CD4-positive, CD25-positive, alpha-beta regulatory T cell (primary cell): ENCODE results near the gene R3HDM4. TPM values are rescaled to one million over a fixed set of nuclear protein-coding genes. Genes with fewer than 3 reads are reported as not detected.

Experiments
- ATAC-seq, 2 donors: fragments of 150-1000 bp; cut with Tn5 transposase; one replicate each; pipeline ENCODE4 v1.10.0; 2021; ENCODE audit warnings: low read depth in 2 of 2, moderate number of reproducible peaks in 2 of 2, moderate library complexity in 1 of 2
- DNase-seq, 3 donors: peaks; one replicate each; pipeline versions ENCODE4 v3.0.0 to v3.0.0-alpha.2; 2012 to 2022; ENCODE audit warnings: mixed read lengths in 1 of 3
- H3K27ac ChIP-seq: one replicate; pipeline ENCODE4 v1.7.0; 2013; ENCODE audit warnings: mild to moderate bottlenecking, low read length; ENCODE audit not compliant: insufficient read depth, poor library complexity, severe bottlenecking
- H3K27me3 ChIP-seq: one replicate; pipeline ENCODE4 v1.7.0; 2013; ENCODE audit warnings: low read length; ENCODE audit not compliant: control insufficient read depth, insufficient read depth
- H3K36me3 ChIP-seq: one replicate; pipeline ENCODE4 v1.7.0; 2013; ENCODE audit warnings: mild to moderate bottlenecking, low read length, moderate library complexity; ENCODE audit not compliant: control insufficient read depth, insufficient read depth
- H3K4me1 ChIP-seq: 2 replicates; pipeline ENCODE4 v1.7.0; 2013; ENCODE audit warnings: mild to moderate bottlenecking, low read length; ENCODE audit not compliant: insufficient read depth, control insufficient read depth, poor library complexity, severe bottlenecking
- H3K4me3 ChIP-seq: one replicate; pipeline ENCODE4 v1.7.0; 2013; ENCODE audit warnings: low read depth, mild to moderate bottlenecking, low read length, moderate library complexity
- H3K9me3 ChIP-seq, 2 experiments: 1 replicate in 1 of 2; 2 replicates in 1 of 2; pipeline ENCODE4 v1.7.0; 2013; ENCODE audit warnings: low read length in 2 of 2, mild to moderate bottlenecking in 1 of 2, moderate library complexity in 1 of 2; ENCODE audit not compliant: control insufficient read depth in 2 of 2
- H3K27ac Mint-ChIP-seq, 3 donors: one replicate each; pipeline ENCODE4 v1.8.0; 2020 to 2022; ENCODE audit warnings: mild to moderate bottlenecking in 3 of 3, mixed read lengths in 3 of 3, moderate library complexity in 2 of 3
- H3K27me3 Mint-ChIP-seq: one replicate; pipeline ENCODE4 v1.8.0; 2022; ENCODE audit warnings: mild to moderate bottlenecking, mixed read lengths
- H3K36me3 Mint-ChIP-seq: one replicate; pipeline ENCODE4 v1.8.0; 2020; ENCODE audit warnings: mixed read lengths
- H3K4me1 Mint-ChIP-seq, 4 donors: one replicate each; pipeline ENCODE4 v1.8.0; 2020 to 2022; ENCODE audit warnings: mixed read lengths in 4 of 4, mild to moderate bottlenecking in 1 of 4
- H3K4me3 Mint-ChIP-seq, 4 donors: one replicate each; pipeline ENCODE4 v1.8.0; 2020 to 2022; ENCODE audit warnings: mild to moderate bottlenecking in 4 of 4, mixed read lengths in 4 of 4, moderate library complexity in 3 of 4
- H3K9me3 Mint-ChIP-seq, 7 donors: one replicate each; pipeline ENCODE4 v1.8.0; 2020 to 2022; ENCODE audit warnings: mixed read lengths in 7 of 7, mild to moderate bottlenecking in 3 of 7, moderate library complexity in 2 of 7
- polyA plus RNA-seq, 4 donors: library from polyadenylated mRNA; unstranded; fragments of 300-500 nt; fragmentation: Illumina TruSeq; gene quantifications; one replicate each; pipeline ENCODE4 v1.2.3, GENCODE V29; 2021
- total RNA-seq: library from RNA; stranded (reverse); gene quantifications from one replicate; pipeline ENCODE4 v1.2.3, GENCODE V29; 2022

The R3HDM4 gene
- total and polyA plus RNA-seq, 5 donors from 2014 or later = 249 to 283 (median 266) TPM

DNA sequence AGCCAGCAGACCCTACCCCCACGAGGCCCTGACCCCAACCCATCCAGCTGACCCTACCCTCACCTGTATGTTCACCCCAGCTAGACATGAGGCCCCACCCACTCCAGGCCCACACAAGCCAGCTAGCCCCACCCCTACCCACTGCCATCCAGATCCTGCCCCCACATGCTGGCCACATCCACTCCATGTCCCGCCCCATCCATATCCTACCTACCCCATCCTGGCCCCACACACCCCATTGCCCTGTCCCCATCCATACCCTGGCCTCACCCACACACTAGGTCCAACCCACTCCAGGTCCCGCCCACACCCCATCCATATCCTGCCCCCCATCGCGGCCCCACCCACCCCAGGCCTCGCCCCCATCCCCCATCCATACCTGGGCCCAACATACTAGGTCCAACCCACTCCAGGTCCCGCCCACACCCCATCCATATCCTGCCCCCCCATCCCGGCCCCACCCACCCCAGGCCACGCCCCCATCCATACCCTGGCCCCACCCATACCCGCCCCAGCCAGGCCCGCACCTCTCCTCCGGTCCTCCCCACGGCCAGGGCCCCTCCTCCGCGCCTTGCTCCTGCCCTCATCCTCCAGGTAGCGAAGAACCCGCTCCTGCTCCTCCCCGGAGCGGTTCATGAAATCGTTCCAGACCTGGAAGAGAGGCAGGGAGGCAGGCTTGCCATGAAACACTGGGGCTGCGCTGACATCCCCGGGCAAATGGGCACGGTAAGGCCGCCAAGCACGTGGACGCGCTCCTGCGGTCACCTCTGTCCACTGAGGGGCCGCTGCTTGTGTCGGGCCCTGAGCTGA is 12.5 kb downstream of the R3HDM4 start:
- H3K27ac Mint-ChIP-seq = peak overlapping the region in 1 of 3 donors; percentile 20
- ATAC-seq (peak; percentile 50 to 64), DNase-seq (peak in 1 of 3 donors; percentile 48)
- peaks cover 0 to 2% (median 0%) of the 10 kb centered on the region in 7 donors for H3K9me3 Mint-ChIP-seq
- H3K36me3 Mint-ChIP-seq = peaks cover 7% of the 10 kb centered on the region
- H3K4me1 Mint-ChIP-seq = peaks cover 0 to 50% (median 11%) of the 10 kb centered on the region in 4 donors
- Histone ChIP-seq H3K4me1 (peaks cover 37% of the 10 kb centered on the region), H3K27ac (peak overlapping the region; percentile 14), H3K27me3 (no peaks in the 10 kb centered on the region), H3K4me3 (no peak overlapping the region), H3K9me3 (no peaks in the 10 kb centered on the region), H3K36me3 (peaks cover 43% of the 10 kb centered on the region)
- no peaks in the 10 kb centered on the region for H3K27me3 Mint-ChIP-seq
- no peak overlapping the region for H3K4me3 Mint-ChIP-seq

GRCh38 chr19:900043-900301 is 13.0 kb downstream of the R3HDM4 start:
- H3K27ac ChIP-seq = peak overlapping the region; percentile 14

GRCh38 chr19:899336-900042 is 13.5 kb downstream of the R3HDM4 start:
- peaks cover 0 to 2% (median 0%) of the 10 kb centered on the region in 7 donors for H3K9me3 Mint-ChIP-seq
- peak overlapping the region; percentile 14 for H3K27ac ChIP-seq
- no peak overlapping the region for H3K4me3 Mint-ChIP-seq
- H3K4me1 Mint-ChIP-seq = peaks cover 0 to 44% (median 7%) of the 10 kb centered on the region in 4 donors
- peaks cover 33% of the 10 kb centered on the region for H3K4me1 ChIP-seq
- no peaks in the 10 kb centered on the region for H3K9me3 ChIP-seq
- ATAC-seq = no peak
- peaks cover 42% of the 10 kb centered on the region for H3K36me3 ChIP-seq
- no peak overlapping the region for H3K27ac Mint-ChIP-seq
- no peak overlapping the region for H3K4me3 ChIP-seq
- no peaks in the 10 kb centered on the region for H3K27me3 Mint-ChIP-seq
- H3K36me3 Mint-ChIP-seq = peaks cover 7% of the 10 kb centered on the region
- no peaks in the 10 kb centered on the region for H3K27me3 ChIP-seq
- no peak for DNase-seq

More at GRCh38 chr19:900043-900301, 13.0 kb downstream of the R3HDM4 start:
- H3K36me3 ChIP-seq = peaks cover 43% of the 10 kb centered on the region
- Mint-ChIP-seq H3K4me3 (no peak overlapping the region), H3K4me1 (peaks cover 0 to 48% (median 9%) of the 10 kb centered on the region in 4 donors), H3K27ac (peak overlapping the region in 1 of 3 donors; percentile 20), H3K9me3 (peaks cover 0 to 2% (median 0%) of the 10 kb centered on the region in 7 donors), H3K27me3 (no peaks in the 10 kb centered on the region), H3K36me3 (peaks cover 7% of the 10 kb centered on the region)
- ATAC-seq = no peak
- no peak overlapping the region for H3K4me3 ChIP-seq
- no peaks in the 10 kb centered on the region for H3K9me3 ChIP-seq
- H3K4me1 ChIP-seq = peaks cover 35% of the 10 kb centered on the region
- H3K27me3 ChIP-seq = no peaks in the 10 kb centered on the region
- no peak for DNase-seq

- Histone ChIP-seq H3K36me3 (peaks cover 39% of the 10 kb centered on the region), H3K4me3 (no peak overlapping the region), H3K27ac (no peak overlapping the region), H3K9me3 (no peaks in the 10 kb centered on the region), H3K4me1 (peaks cover 26% of the 10 kb centered on the region), H3K27me3 (no peaks in the 10 kb centered on the region)
- Mint-ChIP-seq H3K4me1 (peaks cover 0 to 46% (median 5%) of the 10 kb centered on the region in 4 donors), H3K4me3 (no peak overlapping the region), H3K36me3 (peaks cover 7% of the 10 kb centered on the region), H3K27me3 (no peaks in the 10 kb centered on the region), H3K9me3 (peaks cover 0 to 2% (median 0%) of the 10 kb centered on the region in 7 donors), H3K27ac (no peak overlapping the region)
- ATAC-seq (peak in 1 of 2 donors; percentile 28), DNase-seq (peak in 1 of 3 donors; percentile 28)
These were observed 14.4 kb downstream of the R3HDM4 start for GRCh38 chr19:898663-899062.

- Histone ChIP-seq H3K9me3 (no peaks in the 10 kb centered on the region), H3K36me3 (peaks cover 36% of the 10 kb centered on the region), H3K4me1 (peaks cover 21% of the 10 kb centered on the region), H3K27ac (no peak overlapping the region), H3K27me3 (no peaks in the 10 kb centered on the region), H3K4me3 (no peak overlapping the region)
- H3K4me3 Mint-ChIP-seq = no peak overlapping the region
- peaks cover 0 to 2% (median 0%) of the 10 kb centered on the region in 7 donors for H3K9me3 Mint-ChIP-seq
- peaks cover 7% of the 10 kb centered on the region for H3K36me3 Mint-ChIP-seq
- H3K27me3 Mint-ChIP-seq = peaks cover 5% of the 10 kb centered on the region
- ATAC-seq (no peak), DNase-seq (no peak)
- H3K4me1 Mint-ChIP-seq = peaks cover 4 to 47% (median 11%) of the 10 kb centered on the region in 4 donors
- H3K27ac Mint-ChIP-seq = peak overlapping the region in 1 of 3 donors; percentile 52
These were observed 15.5 kb downstream of the R3HDM4 start for GRCh38 chr19:897442-898039.

DNA sequence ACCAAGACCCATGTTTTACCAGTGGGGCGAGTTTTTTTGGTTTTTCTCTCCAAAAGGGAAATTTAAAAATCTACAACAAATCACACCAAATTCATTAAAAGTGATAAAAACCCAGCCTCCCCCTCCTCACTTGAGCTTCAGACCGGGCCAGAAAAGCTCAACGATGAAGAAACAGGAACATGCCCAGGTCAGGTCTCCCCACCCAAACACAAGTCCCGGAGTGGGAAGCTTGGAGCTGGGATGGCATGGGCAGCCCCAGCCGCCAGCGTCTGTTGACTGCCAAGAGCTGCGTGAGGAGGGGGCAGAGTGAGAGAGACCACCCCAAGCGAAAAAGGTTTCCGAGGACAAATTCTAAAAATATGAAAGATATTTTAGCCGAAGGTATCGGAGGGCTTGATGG is 16.0 kb downstream of the R3HDM4 start:
- Mint-ChIP-seq H3K4me3 (peak overlapping the region in 1 of 4 donors; percentile 75), H3K27ac (peak overlapping the region in 2 of 3 donors; percentile 52 to 86), H3K4me1 (peaks cover 4 to 42% (median 10%) of the 10 kb centered on the region in 4 donors), H3K27me3 (peaks cover 5% of the 10 kb centered on the region), H3K9me3 (peaks cover 0 to 2% (median 0%) of the 10 kb centered on the region in 7 donors), H3K36me3 (peaks cover 7% of the 10 kb centered on the region)
- peaks cover 26% of the 10 kb centered on the region for H3K4me1 ChIP-seq
- ATAC-seq (no peak), DNase-seq (no peak)
- no peaks in the 10 kb centered on the region for H3K27me3 ChIP-seq
- no peak overlapping the region for H3K4me3 ChIP-seq
- no peak overlapping the region for H3K27ac ChIP-seq
- H3K36me3 ChIP-seq = peaks cover 31% of the 10 kb centered on the region
- no peaks in the 10 kb centered on the region for H3K9me3 ChIP-seq

- H3K4me3 ChIP-seq = no peak overlapping the region
- peak overlapping the region; percentile 42 to 86 (median 82) for H3K27ac Mint-ChIP-seq
- peaks cover 0 to 2% (median 0%) of the 10 kb centered on the region in 7 donors for H3K9me3 Mint-ChIP-seq
- ATAC-seq = no peak
- peaks cover 5% of the 10 kb centered on the region for H3K27me3 Mint-ChIP-seq
- H3K36me3 ChIP-seq = peaks cover 27% of the 10 kb centered on the region
- H3K4me1 Mint-ChIP-seq = peaks cover 4 to 41% (median 10%) of the 10 kb centered on the region in 4 donors
- H3K9me3 ChIP-seq = no peaks in the 10 kb centered on the region
- H3K4me1 ChIP-seq = peaks cover 28% of the 10 kb centered on the region
- H3K27ac ChIP-seq = no peak overlapping the region
- peaks cover 7% of the 10 kb centered on the region for H3K36me3 Mint-ChIP-seq
- no peak for DNase-seq
- H3K27me3 ChIP-seq = no peaks in the 10 kb centered on the region
- H3K4me3 Mint-ChIP-seq = peak overlapping the region in 2 of 4 donors; percentile 63 to 75
These were observed 16.6 kb downstream of the R3HDM4 start for GRCh38 chr19:896434-896833.
